GM12891 (cell line): ENCODE results near the gene TRAPPC10.
"Not testable (repeated sequence)": the region's sequence is repeated elsewhere in the genome, so short reads cannot be mapped to it uniquely, and the experiment has no call there.

Experiments
- PAX5 ChIP-seq: IDR thresholded peaks from 2 replicates; pipeline ENCODE4 v1.6.1; 2011; ENCODE audit warnings: low read length, moderate library complexity, mild to moderate bottlenecking; ENCODE audit not compliant: insufficient read depth, severe bottlenecking
- POLR2A ChIP-seq: IDR thresholded peaks from 2 replicates; pipeline ENCODE4 v1.6.1; 2011; ENCODE audit warnings: low read depth, low read length, control low read depth
- POLR2AphosphoS5 ChIP-seq: IDR thresholded peaks from 2 replicates; pipeline ENCODE4 v1.6.1; 2011; ENCODE audit warnings: low read depth, low read length, control low read depth
- POU2F2 ChIP-seq: IDR thresholded peaks from 2 replicates; pipeline ENCODE4 v1.6.1; 2011; ENCODE audit warnings: low read depth, mild to moderate bottlenecking, control low read depth, low read length, moderate library complexity
- SPI1 ChIP-seq: IDR thresholded peaks from 2 replicates; pipeline ENCODE4 v1.6.1; 2011; ENCODE audit warnings: low read depth, low read length, control low read depth
- TAF1 ChIP-seq: IDR thresholded peaks from 2 replicates; pipeline ENCODE4 v1.6.1; 2011; ENCODE audit warnings: low read depth, low read length, control low read depth

DNA sequence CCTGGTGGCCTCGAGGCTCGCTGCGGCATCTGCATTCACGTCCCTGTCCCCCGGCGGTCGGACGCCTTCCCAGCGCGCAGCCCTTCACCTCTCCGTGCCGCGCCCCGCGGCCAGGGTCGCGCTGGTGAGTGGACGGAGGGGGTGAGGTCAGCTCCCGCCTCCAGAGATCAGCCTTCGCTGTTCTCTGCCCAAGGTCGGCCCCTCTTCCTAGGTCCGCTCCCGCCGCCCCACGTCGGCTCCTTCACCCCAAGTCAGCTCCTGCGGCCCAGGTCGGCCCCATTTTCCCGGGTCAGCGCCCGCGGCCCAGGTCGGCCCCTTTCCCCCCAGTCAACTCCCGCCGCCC, 121.6 kb downstream of the TRAPPC10 start:
- not testable (repeated sequence) for TF ChIP-seq SPI1, POLR2A, TAF1, POLR2AphosphoS5, POU2F2, PAX5
